Activated CD4-positive, alpha-beta T cell treated with anti-CD3 and anti-CD28 coated beads, Interleukin-2, amount 50 U/mL, for 48 hours (primary cell): ENCODE measurements around the gene SLC22A16.
"Not testable (repeated sequence)": the region's sequence is repeated elsewhere in the genome, so short reads cannot be mapped to it uniquely, and the experiment has no call there.

Experiments used
- DNase-seq, 2 experiments: peaks; one replicate each; pipeline ENCODE4 v3.0.0-alpha.2; 2020

The SLC22A16 gene, protein sequence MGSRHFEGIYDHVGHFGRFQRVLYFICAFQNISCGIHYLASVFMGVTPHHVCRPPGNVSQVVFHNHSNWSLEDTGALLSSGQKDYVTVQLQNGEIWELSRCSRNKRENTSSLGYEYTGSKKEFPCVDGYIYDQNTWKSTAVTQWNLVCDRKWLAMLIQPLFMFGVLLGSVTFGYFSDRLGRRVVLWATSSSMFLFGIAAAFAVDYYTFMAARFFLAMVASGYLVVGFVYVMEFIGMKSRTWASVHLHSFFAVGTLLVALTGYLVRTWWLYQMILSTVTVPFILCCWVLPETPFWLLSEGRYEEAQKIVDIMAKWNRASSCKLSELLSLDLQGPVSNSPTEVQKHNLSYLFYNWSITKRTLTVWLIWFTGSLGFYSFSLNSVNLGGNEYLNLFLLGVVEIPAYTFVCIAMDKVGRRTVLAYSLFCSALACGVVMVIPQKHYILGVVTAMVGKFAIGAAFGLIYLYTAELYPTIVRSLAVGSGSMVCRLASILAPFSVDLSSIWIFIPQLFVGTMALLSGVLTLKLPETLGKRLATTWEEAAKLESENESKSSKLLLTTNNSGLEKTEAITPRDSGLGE

DNA sequence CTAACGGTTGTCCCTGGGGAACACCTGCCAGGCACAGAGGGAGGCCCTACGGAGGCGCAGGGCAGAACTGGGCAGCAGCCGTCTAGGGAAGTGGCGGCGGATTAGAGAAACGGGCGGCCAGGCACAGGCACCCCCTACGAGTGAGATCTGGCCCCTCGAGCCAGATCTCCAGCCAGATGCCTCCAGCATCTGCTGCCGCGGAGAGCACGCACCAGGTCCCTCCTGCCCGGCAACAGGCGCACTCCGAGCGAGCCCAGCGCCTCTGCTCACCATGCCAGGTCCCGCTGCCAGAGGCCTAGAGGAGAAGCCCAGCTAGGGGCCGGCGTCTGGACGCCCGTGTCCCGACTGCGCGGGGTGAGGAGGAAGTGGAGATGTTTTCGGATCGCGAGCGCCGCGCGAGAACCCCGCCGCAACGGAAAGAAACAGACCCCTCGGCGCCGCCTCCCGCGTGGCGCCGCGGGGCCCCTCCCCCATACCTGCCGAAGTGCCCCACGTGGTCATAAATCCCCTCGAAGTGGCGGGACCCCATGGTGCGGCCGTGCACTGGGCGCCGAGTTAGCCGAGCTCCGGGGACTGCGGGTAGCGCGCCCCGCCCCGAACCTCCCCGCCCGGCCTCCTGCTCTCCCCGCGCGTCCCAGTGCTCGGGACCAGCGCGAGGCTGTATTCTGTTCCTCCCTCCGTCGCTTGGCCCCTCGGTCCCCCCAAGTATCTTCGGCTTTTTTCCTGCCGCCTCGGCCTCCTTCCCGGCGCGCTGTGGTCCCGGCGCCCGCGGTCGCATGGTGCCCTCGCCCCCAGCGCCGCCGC is at the start of gene SLC22A16:
SLC22A16 (minus strand) TSS at position 568 of the 804 bp plus-strand sequence; CDS start at position 529, 39 bp downstream.
- no peak for DNase-seq

DNA sequence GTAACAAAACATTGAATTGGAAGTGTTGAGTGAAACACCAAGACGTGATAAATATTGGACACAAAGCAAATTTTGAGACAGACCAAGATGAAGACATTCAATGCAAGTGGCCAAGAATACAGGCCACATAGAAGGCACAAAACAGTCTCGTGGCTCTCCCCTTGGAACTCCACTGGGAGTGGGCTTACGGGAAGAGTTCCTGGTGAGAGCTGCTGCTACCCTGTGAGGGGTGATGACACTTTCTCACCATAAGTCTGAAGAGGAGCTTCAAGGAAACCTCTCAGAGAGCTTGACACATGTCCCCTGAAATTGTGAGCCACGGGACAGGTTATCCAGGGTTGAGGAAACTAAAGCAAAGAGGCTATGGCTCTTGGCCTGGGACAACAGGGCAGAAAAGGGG is 48.6 kb upstream of the SLC22A16 start:
- DNase-seq = no peak

DNA sequence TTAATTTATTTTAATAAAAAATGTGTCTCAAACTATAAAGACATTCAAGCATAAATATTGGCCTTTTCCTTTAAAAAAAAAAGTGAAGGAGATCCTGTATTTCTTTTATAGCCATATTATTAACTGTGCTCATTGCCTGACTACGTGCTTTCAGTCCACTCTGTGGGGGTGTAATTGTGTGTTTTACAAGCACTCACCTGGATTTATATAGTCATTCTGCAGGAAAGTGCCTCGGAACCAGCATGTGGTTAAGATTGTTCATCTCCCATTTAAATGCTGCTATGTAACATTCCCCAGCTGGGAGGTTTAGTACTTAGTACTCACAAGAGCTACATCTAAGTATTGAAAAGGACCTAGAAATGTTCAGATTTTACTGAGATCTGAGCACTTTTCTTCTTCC is 47.9 kb upstream of the SLC22A16 start:
- DNase-seq = no peak

DNA sequence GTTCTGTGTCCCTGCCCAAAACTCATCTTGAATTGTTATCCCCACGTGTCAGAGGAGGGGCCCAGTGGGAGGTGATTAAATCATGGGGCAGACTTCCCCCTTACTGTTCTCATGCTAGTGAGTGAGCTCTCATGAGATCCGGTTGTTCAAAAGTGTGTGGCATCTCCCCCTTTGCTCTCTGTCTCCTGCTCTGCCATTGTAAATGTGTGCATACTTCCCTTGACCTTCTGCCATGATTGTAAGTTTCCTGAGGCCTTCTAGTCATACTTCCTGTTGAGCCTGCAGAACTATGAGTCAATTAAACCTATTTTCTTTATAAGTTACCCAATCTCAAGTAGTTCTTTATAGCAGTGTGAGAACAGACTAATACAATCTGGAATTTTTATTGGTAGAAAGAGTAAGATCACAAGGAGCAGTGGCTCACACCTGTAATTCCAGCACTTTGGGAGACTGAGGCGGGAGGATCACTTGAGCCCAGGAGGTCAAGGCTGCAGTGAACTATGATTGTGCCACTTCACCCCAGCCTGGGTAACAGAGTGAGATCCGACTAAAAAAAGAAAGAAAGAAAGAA is 47.1 kb upstream of the SLC22A16 start:
- no peak for DNase-seq

DNA sequence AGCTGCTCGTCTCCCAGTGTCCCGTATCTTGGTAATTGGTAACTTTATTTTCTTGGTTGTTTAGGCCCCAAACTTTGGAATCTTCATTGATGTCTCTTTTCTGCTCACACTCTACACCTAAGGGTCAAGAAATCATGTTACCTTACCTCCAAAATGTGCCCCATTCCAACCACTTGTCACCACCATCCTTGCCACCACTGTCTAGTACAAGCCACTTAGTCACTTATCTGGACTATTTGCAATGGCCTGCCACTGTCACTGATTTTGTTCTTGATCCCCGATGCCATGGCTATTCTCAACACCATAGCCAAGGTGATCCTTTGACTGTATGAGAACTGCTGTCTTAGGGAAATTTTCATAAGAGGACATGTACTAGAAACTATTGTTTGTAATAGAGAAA is 46.0 kb upstream of the SLC22A16 start:
- DNase-seq = no peak

DNA sequence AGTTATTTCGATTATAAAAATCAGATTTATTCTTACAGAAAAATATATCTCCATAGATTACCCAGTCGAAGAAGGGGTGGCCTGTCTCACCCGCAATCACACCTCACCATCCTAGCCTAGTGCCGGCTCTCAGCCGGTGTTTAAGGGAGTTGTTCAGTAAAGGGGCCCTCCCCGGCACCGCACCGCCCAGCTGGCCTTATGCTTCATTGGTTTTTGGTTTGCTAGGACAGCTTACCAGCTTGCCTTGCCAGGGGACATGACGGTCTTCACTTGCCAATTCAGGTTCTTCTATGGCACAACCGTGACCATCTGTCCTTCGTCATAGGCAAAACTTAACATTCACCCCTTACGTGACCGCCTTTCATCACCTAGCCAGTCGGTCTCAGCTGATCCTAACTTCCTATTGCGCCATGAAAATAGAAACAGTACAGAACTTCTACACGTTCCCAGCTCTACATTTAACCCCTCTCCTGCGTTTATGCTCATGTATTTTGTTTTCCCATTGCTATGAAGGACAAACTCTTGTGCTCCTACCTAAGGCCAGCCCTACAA is 44.7 kb upstream of the SLC22A16 start:
- no peak for DNase-seq

DNA sequence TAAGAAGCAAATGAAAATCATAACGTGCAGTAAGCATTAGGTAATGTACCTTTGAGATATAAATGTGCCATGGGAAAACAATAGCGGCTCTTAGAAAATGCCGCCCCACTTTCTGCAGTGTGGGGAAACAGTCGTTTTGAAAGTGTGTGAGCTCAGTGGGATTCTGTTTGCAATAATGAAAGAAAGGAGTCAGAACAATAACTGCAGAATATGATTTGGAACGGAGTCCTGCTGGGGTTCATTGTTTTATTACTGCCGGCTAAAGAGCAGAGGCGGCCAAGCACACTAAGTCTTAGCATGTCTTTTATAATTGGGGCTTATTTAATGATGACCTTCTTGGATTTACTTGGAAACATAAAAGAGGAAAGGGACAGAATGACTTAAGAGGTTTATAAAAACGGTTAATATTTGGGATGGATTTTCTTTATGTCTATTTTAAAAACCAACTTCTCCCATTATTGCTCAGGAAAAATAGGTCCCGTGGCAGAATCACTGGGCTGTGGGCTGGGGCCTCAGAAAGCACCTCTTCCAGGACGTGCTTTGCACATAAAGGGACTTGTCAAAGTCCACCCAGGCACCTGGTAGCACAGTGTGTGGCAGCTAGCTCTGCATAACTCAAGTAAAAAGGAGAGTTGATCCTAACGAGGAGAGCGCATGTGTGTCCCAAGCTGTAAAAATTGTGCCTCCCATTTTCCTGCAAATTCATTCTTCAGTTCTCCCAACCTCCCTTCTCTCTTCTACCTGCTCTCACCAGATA is 44.0 kb upstream of the SLC22A16 start:
- no peak for DNase-seq

DNA sequence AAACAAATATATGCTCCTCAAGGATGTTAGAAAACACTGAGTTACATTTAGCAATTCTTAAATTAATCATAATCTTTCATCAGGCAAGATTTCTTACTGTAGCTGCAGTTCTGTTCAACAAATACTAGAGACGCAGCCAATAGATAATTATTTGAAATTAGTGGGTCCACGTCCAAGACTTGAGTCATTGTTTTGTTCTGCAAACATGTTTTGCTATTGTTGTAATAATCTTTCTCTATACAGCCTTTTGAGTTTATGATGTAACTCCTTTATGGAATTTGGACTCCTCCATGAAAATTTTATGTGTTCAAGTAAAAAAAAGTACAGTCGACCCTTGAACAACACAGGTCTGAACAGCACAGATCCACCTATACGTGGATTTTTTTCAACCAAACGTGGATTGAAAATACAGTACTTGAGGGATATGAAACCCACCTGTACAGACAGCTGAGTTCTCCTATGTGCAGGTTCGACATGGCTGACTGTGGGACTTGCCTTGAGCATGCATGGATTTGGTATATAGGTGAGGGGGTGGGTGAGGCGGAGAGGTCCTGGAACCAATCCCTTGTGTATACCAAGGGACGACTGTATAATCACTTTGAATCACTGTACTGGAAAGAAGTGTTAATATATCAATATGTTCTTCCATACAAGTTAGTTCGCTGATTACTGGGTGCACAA is 41.3 kb upstream of the SLC22A16 start:
- no peak for DNase-seq

DNA sequence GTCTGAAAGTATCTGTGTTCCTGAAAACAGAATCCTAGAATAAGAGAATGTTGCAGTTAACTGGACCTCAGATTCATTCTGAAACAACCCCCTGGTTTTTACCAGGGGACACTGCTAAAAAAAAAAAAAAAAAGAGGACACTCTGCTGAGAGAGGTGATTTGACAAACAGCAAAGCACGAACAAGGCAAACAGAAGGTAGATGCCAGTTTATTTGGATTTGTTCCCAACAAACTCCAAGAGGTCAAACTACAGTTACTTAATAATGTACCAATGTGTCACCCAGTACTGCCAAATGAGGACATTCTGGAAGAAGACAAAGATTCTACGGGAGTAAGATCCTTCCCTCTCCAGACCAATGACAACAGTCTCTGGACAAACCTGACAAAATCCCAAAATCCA is 40.6 kb upstream of the SLC22A16 start:
- DNase-seq = no peak

DNA sequence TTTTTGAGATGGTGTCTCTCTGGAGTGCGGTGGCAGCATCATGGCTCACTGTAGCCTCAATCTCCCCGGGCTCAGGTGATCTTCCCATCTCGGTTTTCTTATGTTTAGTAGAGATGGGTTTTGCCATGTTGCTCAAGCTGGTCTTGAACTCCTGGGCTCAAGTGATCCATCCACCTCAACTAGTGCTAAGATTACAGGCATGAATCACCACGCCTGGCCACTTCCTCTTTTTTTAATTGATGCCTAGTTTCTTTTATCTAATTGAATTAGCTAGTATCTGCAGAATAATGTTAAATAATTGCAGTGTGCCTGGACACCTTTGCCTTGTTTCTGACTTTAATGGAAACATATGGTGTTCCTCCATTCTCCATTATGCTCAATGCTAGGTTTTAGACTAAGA is 38.4 kb upstream of the SLC22A16 start:
- DNase-seq = no peak

DNA sequence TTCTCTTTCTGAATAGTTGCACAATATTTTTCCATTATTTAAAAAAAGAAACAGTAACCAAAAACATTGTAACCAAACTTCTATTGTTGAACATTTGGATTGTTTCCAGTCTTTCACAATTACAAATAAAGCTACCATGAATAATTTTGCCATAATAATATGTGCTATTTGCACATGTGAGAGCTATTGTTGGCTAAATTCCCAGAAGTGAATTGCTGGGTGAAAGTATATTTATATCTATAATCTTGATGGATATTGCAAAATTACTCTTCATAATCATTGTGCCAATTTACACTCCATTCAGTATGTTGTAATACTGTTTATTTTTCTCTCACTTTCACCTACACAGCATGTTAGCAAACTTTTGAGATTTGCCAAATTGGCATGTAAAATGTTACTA is 36.6 kb upstream of the SLC22A16 start:
- DNase-seq = no peak

DNA sequence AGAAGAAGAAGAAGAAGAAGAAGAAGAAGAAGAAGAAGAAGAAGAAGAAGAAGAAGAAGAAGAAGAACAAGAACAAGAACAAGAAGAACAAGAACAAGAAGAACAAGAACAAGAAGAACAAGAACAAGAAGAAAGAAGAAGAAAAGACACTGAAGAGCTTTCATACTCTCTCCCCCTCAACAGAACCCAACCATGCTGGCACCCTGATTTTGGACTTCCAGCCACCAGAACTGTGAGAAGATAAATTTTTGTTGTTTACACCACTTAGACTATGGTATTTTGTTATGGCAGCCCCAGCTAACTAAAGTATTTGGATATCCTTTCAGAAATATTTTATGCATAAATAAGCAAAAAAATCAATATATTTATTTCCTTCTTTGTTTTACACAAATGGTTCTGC is 36.1 kb upstream of the SLC22A16 start:
- not testable (repeated sequence) for DNase-seq

DNA sequence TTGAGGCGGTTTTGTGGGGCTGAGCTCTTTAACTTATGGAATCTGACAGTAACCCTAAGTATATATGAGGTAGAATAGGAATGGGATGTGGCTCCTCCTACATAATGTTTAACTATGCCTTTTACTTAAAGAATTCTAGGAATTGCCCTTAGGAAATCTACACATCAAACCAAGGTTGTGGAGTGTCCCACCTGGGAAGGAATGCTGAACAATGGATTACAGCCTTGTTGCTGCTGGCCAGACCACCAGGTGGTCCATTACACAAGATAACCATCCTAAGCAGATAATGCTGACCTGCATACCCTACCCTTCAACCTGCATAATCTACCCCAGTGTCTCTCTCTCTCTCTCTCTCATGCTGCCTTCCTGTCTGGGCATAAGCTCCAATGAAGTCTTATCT is 35.0 kb upstream of the SLC22A16 start:
- no peak for DNase-seq

DNA sequence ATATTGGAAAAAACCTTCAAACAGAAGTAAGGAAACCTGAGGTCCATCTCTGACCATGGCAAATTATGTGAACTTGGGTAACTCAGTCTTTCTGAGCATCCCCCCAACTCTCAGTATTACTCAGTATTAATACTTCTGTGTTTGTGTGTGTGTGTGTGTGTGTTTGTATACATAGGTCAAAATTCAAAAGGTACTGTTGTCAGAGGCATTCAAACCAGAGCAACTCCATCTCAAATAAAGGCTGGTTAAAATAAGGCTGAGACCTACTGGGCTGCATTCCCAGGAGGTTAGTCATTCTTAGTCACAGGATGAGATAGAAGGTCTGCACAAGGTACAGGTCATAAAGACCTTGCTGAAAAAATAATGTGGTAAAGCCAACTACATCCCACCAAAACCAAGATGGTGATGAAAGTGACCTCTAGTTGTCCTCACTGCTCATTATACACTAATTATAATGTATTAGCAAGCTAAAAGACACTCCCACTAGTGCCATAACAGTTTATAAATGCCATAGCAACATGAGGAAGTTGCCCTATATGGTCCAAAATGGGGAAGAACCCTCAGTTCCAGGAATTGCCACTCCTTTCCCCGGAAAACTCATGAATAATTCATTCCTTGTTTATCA is 33.3 kb upstream of the SLC22A16 start:
- no peak for DNase-seq

DNA sequence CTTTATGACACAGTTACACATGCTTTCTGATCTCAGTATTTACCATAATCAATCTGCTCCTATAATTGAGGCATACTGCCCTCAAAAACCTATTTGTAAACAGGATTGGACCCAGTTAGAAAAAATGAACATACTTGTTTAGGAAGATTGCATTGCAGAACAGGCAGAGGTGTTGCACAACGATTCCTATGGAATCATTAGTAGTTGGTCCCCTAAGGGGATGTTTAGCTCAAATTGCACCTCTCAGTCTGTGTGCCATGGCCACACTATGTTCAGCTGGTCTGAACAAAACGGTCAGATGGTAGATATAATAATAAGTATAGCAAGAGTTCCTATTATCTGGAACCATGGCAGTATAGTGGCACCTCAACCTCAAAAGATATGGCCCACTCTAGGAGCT is 28.5 kb upstream of the SLC22A16 start:
- not testable (repeated sequence) for DNase-seq

DNA sequence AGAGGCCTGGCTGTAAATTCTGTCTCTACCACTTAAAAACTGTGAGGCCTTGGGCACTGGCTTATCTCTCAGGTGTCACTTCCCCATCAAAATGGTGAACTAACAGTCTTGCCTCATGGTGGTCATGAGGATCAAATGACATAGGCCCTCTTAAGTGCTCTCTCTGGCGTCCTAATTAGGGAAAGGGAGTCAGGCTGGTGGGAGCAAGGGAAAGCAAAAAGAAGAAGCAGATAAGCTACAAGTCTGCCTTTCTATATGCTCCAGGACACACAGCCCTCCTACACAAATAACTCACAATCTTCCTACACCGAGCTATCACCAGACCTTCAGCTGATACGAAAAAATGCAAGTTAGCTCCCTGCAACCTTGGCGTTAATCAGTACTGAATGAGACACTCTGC is 19.5 kb upstream of the SLC22A16 start:
- DNase-seq = no peak

DNA sequence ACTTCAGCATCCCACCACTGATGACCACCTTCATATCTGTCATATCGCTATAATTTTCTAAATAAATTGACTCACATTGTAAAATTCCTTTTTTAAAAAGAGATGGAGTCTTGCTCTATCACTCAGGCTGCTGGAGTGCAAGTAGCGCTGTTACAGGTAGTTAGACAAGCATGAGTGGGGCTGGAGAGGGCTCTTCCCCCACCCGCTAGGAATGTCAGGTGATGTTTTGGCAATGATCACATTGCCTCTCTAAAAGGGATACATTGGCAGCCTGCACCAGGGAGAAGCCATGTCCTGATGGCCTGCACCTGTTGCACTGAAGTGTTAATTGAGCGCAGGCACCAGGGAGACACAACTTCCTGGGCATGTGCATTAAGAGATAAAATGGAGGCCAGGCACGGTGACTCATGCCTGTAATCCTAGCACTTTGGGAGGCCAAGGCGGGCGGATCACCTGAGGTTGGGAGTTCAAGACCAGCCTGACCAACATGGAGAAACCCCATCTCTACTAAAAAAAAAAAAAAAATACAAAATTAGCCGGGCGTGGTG is 16.9 kb upstream of the SLC22A16 start:
- DNase-seq = no peak

DNA sequence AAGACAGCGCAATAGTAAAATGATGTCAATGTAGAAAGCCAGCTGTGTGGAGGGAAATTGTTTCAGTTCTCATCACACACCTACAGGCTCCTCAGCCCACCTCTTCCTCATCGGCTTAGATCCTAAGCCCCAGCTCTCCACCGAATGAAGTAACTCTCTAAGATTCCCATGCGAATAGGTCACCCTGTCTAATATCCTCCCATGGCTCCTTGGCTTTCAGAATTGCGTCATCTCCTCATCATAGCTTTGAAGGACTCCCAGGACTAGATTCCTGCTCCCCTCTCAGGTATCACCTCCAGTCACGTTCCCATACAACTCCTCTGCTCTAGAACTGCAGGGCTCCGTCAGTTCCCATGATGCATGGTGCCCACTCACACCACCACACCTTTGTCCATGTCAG is 16.2 kb upstream of the SLC22A16 start:
- DNase-seq = no peak

DNA sequence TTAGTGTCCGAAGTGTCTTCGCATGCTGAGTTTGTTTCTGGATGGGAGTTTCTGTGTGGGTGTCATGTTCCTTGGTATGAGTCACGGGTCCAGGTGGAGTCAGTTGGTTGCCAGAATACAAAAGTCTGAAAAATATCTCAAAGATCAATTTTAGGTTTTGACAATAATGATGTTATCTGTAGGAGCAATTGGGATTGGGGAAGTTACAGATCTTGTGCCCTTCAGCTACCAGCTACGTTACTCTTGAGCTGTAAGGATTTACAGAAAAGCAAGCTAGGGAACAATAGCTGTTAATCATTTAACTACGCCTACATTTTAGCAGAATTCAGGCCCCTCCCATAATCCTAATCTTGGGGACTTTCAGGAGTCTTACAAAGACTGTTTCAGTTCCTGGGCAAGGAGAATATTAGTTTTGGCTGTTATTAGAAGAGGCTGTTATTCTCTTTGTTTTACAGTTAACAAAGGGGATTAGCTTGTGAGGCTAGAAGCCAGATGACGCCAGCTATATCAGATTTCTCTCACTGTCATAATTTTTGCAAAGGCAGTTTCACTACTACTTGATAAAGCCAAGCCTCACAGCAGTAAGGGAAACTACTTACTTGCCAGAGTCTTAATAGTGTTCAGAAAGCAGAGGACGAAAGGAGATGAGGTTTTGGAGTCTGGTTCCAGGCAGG is 15.4 kb upstream of the SLC22A16 start:
- no peak for DNase-seq

DNA sequence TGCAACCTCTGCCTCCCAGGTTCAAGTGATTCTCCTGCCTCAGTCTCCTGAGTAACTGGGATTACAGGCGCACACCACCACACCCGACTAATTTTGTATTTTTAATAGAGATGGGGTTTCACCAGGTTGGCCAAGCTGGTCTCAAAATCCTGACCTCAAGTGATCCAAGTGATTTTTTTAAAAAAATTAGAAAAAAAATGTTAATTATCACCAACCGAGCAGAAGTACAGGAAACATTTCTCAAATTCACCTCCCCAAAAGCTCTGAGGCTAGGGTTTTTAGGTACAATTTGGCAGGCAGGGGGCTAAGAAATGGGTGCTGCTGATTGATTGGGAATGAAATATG is 14.9 kb upstream of the SLC22A16 start:
- DNase-seq = no peak

DNA sequence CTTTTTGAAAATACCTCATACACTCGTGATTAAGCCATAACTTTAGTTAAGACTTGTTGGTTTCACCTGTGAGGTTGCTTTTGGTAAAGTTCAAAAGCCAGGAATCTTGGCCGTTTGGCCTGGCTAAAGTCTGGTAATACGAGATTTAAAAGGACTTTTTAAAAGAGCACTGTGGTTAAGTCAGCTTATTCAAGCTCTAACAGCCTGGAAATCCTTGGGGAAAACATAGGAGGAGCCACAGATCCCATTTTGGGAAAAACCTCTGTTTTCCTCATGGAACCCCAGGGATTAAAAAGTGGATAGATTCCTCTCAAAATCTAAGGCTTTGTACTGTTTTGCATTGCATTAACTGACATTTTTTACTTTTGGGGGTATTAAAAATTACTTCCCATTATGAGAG is 13.7 kb upstream of the SLC22A16 start:
- no peak for DNase-seq
